GM21390 (cell line): ENCODE data around the gene ZNF777.
"Not testable (repeated sequence)": the region's sequence is repeated elsewhere in the genome, so short reads cannot be mapped to it uniquely, and the experiment has no call there.

Experiments used
- ATAC-seq: cut with Tn5 transposase; IDR thresholded peaks from one replicate; pipeline ENCODE4 v1.9.1; 2021; ENCODE audit not compliant: unreplicated experiment

ZNF777 gene

GRCh38 chr7:149460493-149461277 lies at the start of gene ZNF777:
Gene ZNF777, minus strand, starts transcription at chr7:149461062. Its CDS starts 5,040 bp downstream, at chr7:149456022.
- ATAC-seq: peak; percentile 94

GRCh38 chr7:149510248-149510647 lies 49.4 kb upstream of the ZNF777 start:
- no peak for ATAC-seq

- no peak for ATAC-seq
These were observed 48.9 kb upstream of the ZNF777 start for GRCh38 chr7:149509774-149510173.

- ATAC-seq: no peak
These were observed 44.7 kb upstream of the ZNF777 start for GRCh38 chr7:149505551-149505950.

DNA sequence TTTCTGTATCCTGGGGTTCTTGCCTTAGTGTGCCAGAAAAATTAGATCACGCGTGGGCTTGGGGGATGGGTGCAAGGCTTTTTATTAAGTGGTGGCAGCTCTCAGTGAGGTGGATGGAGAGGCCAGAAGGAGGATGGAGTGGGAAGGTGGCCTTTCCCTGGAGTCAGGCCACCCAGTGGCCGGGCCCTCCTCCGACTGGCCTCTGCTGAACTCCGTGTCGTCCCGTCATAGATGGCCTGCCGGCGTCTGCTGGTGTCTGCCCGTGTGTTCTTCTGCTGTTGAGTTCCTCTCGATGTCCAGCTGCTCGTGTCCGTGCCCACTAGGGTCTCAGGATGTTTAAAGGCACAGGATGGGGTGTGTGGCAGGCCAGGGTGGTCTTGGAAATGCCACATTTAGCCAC lies 40.8 kb upstream of the ZNF777 start:
- ATAC-seq: no peak

- ATAC-seq: no peak
These were observed 40.0 kb upstream of the ZNF777 start for GRCh38 chr7:149500910-149501309.

- no peak for ATAC-seq
These were observed 39.3 kb upstream of the ZNF777 start for GRCh38 chr7:149500201-149500600.

- ATAC-seq: no peak
These were observed 37.9 kb upstream of the ZNF777 start for GRCh38 chr7:149498811-149499210.

GRCh38 chr7:149497467-149498261 lies 36.8 kb upstream of the ZNF777 start, which contains the start of gene ZNF746:
Gene ZNF746, minus strand, starts transcription at chr7:149497809. Its CDS starts 273 bp downstream, at chr7:149497536.
- peak; percentile 96 for ATAC-seq

- peak; percentile 36 for ATAC-seq
These were observed 36.0 kb upstream of the ZNF777 start for GRCh38 chr7:149496642-149497391.

GRCh38 chr7:149495785-149496641 lies 35.2 kb upstream of the ZNF777 start:
- no peak for ATAC-seq

DNA sequence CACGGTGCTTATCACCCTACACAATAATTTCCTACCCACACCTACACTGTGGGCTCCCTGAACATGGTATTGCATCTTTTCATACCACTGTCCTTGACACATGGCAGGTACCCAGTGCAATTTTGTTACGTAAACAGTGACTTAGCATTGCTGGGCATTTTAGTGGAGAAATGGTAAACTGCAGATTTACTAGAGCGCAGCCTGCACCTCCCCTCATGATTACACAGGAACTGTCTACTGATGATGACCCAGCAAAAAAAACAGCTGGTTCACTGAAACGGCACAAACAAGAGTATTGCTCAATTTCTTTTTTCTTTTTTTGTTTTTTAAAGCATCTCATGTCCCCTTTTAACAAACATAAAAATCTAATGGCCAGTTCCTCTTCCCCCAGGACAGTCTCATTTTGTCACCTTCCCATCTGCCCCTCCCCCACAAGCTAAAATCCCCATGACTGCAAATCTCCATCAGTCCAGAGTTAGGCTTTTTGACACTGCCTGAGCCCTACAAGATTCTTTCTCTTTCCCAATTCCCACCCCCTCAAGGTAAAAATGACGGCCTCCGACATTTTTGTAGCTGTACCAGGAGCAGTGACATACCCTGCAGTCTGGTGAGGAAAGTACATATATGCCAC lies 34.0 kb upstream of the ZNF777 start:
- ATAC-seq: no peak

DNA sequence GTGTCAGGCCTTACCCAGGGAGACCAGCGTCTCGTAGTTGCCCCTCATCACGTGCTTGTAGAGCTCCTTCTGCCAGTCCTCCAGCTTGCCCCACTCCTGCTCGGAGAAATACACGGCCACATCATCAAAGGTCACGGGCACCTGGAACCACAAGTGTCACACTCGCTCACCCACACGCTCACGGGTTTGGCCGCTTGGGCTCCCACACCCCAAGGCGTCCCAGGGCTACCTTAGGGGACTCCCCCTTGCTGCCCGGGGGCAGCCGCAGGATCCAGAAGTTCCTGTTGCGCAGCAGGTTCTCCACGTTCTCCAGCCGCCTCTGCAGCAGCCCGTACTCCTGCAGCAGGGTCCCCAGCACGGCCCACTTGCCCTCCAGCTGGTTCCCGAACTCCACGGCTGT lies 33.1 kb upstream of the ZNF777 start:
- ATAC-seq: not testable (repeated sequence)

GRCh38 chr7:149493366-149493765 lies 32.5 kb upstream of the ZNF777 start:
- no peak for ATAC-seq

- ATAC-seq: no peak
These were observed 29.4 kb upstream of the ZNF777 start for GRCh38 chr7:149490083-149490760.

- ATAC-seq: no peak
These were observed 28.6 kb upstream of the ZNF777 start for GRCh38 chr7:149489391-149490024.

DNA sequence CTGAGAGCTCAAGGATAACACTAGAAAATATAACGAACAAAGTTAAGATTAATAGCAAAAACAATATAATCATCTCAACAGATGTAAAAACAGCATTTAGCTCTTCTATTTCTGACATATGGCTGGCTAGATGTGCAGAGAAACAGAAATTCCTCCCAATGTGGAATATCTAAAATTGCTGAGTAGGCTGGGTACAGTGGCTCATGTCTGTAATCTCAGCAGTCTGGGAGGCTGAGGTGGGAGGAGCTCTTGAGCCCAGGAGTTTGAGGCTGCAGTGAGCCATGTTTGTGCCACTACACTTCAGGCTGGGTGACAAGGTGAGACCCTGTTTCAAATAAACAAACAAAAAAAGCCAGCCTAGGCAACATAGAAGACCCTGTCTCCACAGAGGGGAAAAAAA lies 18.7 kb upstream of the ZNF777 start:
- ATAC-seq: no peak

DNA sequence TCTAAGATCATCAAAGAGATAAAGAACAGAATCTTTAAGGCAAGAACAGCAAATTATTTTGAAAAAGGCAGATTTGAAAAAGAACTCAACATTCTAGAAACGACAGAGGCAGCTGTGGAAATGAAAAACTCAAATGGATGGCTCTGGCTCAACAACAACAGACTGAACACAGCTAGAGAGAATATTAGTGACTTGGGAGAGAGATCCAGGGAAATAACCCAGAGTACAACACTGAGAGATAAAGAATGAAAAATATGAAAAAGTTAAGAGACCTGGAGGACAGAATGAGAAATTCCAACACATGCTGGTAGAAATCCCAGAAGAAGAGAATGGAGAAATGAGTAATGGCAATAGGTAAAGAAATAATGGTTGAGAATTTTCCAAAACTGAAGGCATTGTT lies 17.9 kb upstream of the ZNF777 start:
- no peak for ATAC-seq
